VCaP (cell line): ENCODE measurements around the gene PIWIL4.

ENCODE experiments used
- H3K27ac ChIP-seq: fragments of 450-650 bp; 2 replicates; pipeline ENCODE4 v1.5.1; 2017
- CTCF ChIP-seq: fragments of 450-650 bp; conservative IDR thresholded peaks from 2 replicates; pipeline ENCODE4 v1.5.1; 2017; ENCODE audit warnings: mild to moderate bottlenecking, moderate library complexity

Gene PIWIL4

GRCh38 chr11:94576306-94576705, 9.1 kb downstream of the PIWIL4 start:
- no peak overlapping the region for H3K27ac ChIP-seq
- no peak for TF ChIP-seq CTCF

- TF ChIP-seq CTCF, result no peak
- H3K27ac ChIP-seq, result no peak overlapping the region
Measured at GRCh38 chr11:94577841-94578240, 10.7 kb downstream of the PIWIL4 start.

GRCh38 chr11:94581926-94582325, 14.8 kb downstream of the PIWIL4 start:
- no peak for TF ChIP-seq CTCF
- no peak overlapping the region for H3K27ac ChIP-seq

- H3K27ac ChIP-seq, result no peak overlapping the region
- no peak for TF ChIP-seq CTCF
Measured at GRCh38 chr11:94583213-94583865, 16.2 kb downstream of the PIWIL4 start.

- TF ChIP-seq CTCF, result no peak
- no peak overlapping the region for H3K27ac ChIP-seq
Measured at GRCh38 chr11:94583866-94584500, 16.8 kb downstream of the PIWIL4 start.

- no peak overlapping the region for H3K27ac ChIP-seq
- no peak for TF ChIP-seq CTCF
Measured at GRCh38 chr11:94584978-94585377, 17.8 kb downstream of the PIWIL4 start.

GRCh38 chr11:94585399-94585798, 18.2 kb downstream of the PIWIL4 start:
- no peak overlapping the region for H3K27ac ChIP-seq

More at GRCh38 chr11:94585399-94585798, 18.2 kb downstream of the PIWIL4 start:
- TF ChIP-seq CTCF, result no peak
